CD4-positive, alpha-beta T cell treated with Interferon alpha-2 for 1 hour (primary cell): Measurements from ENCODE around the gene TAS2R41.

ENCODE experiments used
- DNase-seq, 2 donors: peaks; one replicate each; pipeline ENCODE4 v3.0.0-alpha.2; 2020 to 2022

The TAS2R41 gene

GRCh38 chr7:143477501-143478150, at the start of gene TAS2R41:
Gene TAS2R41 (plus strand): TSS chr7:143477873. CDS start chr7:143477873, 0 bp downstream.
- DNase-seq = no peak

- no peak for DNase-seq
These were observed 47.6 kb upstream of the TAS2R41 start for GRCh38 chr7:143429770-143430698.

GRCh38 chr7:143431109-143431508, 46.6 kb upstream of the TAS2R41 start:
- no peak for DNase-seq

DNA sequence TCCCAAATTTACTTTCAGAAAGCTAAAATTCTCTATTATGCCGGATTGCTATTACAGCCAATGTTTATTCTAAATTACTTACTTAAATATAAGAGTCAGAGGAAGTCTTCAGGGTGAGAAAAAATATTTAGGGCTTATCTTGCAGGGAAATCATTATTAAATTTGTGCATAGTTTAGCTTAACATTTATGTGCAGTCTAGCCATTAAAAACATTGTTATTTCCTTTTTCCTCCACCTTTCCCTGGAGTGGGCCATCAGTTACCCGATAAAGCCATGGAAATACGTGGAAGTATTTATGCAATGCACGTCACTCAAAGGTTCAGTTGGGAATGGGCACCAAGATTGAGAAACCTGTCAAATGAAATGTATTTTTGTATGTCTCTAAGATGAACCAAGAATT, 43.9 kb upstream of the TAS2R41 start:
- no peak for DNase-seq

DNA sequence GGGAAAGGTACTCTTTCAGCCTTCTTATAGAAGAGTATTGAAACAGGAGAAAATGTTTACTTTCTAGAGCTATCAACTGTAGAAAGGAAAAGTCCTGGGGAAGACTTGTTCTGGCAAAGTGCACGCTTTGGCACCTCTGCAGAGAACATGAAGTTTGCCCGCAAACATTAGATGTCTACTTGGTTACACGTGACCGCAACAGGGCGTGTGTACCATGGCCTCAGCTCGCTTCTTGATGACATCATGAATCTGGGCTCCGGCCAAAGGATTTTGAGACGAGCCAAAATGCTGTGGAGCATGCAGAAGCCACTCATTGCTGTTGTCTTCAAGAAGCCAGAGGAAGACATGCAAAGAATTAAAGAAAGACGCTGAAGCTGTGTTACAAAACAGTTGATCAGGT, 43.0 kb upstream of the TAS2R41 start:
- DNase-seq = no peak

- no peak for DNase-seq
These were observed 42.4 kb upstream of the TAS2R41 start for GRCh38 chr7:143435266-143435665.

- no peak for DNase-seq
These were observed 41.2 kb upstream of the TAS2R41 start for GRCh38 chr7:143436325-143436946.

GRCh38 chr7:143437578-143437977, 40.1 kb upstream of the TAS2R41 start:
- no peak for DNase-seq

DNA sequence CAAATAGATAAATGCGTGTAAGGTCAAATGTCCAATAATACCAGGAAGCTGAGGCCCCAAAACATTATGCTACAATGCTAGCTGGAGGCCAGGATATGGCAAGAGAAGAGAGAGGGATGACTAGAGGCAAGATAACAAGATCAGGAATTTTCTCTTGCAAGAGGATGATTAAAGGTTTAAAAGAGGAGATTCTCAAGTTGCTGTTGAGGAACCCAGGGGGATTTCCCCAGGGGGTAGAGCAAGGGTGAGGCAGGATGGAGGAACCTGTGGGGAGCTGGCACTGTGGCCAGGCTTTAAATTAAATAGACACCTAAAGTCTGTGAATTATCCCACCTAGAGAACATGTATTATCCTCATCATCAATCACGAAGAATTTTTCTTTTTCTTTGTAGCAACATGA, 37.8 kb upstream of the TAS2R41 start:
- no peak for DNase-seq

DNA sequence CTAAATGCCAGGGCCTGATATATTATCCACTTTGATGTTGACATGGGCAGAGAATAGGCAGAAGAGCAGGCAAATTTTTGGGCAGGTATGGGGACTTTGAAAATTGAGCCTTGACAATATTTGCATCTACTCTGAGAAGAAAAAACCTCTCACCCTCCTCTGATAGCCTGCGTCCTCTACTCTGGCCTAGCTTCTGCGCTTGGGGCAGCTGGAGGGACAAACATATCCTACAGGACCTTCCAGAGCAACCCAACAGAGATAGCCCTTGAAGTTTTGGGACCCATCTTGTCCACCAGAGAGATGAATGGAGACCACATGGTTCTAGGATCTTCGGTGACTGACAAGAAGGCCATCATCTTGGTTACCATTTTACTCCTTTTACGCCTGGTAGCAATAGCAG, 34.5 kb upstream of the TAS2R41 start, which contains the start of gene TAS2R60:
TSS of gene TAS2R60 (plus strand) at position 301 of the 400 bp plus-strand sequence. CDS start at position 301, 0 bp downstream.
- DNase-seq = no peak

DNA sequence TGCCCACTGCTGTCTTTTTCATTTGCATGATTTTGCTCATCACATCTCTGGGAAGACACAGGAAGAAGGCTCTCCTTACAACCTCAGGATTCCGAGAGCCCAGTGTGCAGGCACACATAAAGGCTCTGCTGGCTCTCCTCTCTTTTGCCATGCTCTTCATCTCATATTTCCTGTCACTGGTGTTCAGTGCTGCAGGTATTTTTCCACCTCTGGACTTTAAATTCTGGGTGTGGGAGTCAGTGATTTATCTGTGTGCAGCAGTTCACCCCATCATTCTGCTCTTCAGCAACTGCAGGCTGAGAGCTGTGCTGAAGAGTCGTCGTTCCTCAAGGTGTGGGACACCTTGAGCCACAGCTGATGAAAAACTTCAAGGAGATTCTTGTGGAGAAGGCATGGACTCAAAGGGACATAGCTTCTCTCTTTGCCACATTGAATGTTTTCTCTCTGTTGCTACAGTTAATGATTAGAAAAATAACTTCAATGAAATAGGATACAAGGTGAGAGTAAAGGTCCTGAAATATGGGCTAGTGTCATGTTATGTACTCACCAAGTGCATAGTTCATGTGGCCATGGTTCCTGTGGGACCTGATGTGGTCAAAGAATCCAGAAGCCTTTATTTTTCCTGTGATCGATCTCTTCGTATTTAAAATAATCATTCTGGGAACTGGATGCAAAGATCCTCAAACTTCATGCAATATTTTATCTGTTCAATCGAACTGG, 33.5 kb upstream of the TAS2R41 start:
- DNase-seq = no peak

DNA sequence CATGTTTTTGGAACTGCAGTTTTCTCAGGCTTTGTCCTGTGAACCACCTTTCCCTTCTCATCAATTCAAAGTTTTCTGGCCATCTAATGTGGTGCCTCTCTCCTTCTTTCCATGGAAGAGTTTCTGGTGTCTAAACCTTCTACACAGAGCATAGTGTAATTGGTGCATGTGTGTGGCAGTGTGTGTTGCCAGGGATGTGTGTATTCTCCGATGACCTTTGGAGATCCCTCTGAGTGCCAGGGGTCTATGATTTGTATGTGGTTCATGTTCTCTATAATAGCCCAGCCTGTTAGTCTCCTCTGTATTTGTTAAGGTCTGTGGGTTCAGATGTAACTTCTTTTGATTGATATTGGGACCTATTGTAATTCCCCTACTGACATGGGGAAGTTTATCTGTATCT, 32.9 kb upstream of the TAS2R41 start:
- DNase-seq = no peak

GRCh38 chr7:143447466-143447865, 30.2 kb upstream of the TAS2R41 start:
- DNase-seq = no peak

- DNase-seq = no peak
These were observed 29.2 kb upstream of the TAS2R41 start for GRCh38 chr7:143448429-143448828.

DNA sequence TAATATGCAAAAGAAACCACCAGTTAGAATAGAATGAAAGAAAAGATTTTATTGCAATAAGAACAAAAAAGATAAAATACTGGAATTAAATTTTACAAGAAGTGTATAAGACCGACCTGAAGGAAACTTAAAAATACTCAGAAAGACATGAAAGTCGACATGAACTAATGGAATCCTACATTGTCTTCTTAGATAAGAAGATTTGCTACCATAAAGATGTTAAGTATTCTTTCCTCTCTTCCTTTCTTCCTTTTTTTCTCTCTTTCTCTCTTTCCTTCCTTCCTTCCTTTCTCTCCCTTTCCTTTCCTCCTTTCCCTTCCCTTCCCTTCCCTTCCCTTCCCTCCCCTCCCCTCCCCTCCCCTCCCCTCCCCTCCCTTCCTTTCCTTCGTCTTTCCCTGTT, 27.9 kb upstream of the TAS2R41 start:
- no peak for DNase-seq

- no peak for DNase-seq
These were observed 26.6 kb upstream of the TAS2R41 start for GRCh38 chr7:143451122-143451521.

- DNase-seq = no peak
These were observed 25.9 kb upstream of the TAS2R41 start for GRCh38 chr7:143451746-143452145.

DNA sequence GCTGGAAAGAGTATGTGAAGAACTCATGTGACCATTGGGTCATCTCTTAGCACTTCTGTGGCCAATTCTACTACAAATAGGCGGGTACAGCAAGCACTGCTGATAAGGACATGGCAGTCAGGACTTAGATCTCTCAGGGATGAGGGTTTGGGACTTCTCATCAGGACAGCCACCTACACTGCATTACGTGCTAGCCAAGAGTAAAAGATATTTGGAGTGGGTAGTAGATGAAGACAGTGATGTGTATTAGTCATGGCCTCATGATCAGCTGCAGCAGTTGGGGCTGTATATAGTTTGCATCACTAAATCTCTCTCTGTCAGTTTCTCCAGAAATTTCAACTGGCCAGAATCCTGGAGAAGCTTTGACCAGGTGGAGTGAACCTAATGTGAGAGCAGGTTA, 25.2 kb upstream of the TAS2R41 start:
- DNase-seq = no peak

- DNase-seq = no peak
These were observed 23.5 kb upstream of the TAS2R41 start for GRCh38 chr7:143454091-143454680.

- DNase-seq = no peak
These were observed 22.2 kb upstream of the TAS2R41 start for GRCh38 chr7:143455491-143455890.

DNA sequence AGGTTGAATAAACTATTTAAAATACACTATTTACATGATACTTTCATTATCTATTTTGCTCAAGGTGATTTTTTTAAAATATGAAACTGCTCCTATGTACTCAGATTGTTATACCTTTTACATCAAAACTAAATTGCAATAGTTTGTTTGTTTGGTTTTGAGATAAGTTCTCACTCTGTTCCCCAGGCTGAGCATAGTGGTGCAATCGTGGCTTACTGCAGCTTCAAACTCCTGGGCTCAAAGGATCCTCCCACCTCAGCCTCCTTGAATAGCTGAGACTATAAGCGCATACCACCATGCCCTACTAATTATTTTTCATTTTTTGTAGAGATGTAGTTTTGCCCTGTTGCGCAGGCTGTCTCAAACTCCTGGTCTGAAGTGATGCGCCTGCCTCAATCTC, 21.7 kb upstream of the TAS2R41 start:
- DNase-seq = no peak

GRCh38 chr7:143456992-143457793, 20.5 kb upstream of the TAS2R41 start:
- DNase-seq = no peak
